Lower leg skin (tissue), 3 donors: ENCODE measurements around the gene HUNK.

Experiments
- CTCF ChIP-seq, 3 donors: fragments of 450-650 bp; IDR thresholded peaks; one replicate each; pipeline ENCODE4 v1.5.1; 2016; ENCODE audit warnings: antibody characterized with exemption in 3 of 3, mild to moderate bottlenecking in 3 of 3, moderate library complexity in 2 of 3
- POLR2A ChIP-seq, 2 donors: fragments of 450-650 bp; IDR thresholded peaks; one replicate each; pipeline ENCODE4 v1.6.1; 2016 to 2017; ENCODE audit warnings: antibody characterized with exemption in 2 of 2, mild to moderate bottlenecking in 1 of 2, moderate library complexity in 1 of 2

GRCh38 chr21:31855180-31855579, 17.6 kb upstream of the HUNK start:
- no peak for TF ChIP-seq POLR2A (IDR thresholded peaks at IDR 0.05)
- no peak for TF ChIP-seq CTCF (IDR thresholded peaks at IDR 0.05)
